Esophagus squamous epithelium (tissue), 4 donors: ENCODE data around the gene ERCC6L2.

Experiments
- POLR2A ChIP-seq, 4 donors: fragments of 450-650 bp; IDR thresholded peaks; one replicate each; pipeline ENCODE4 v1.6.1; 2017; ENCODE audit warnings: antibody characterized with exemption in 4 of 4, mild to moderate bottlenecking in 4 of 4, moderate library complexity in 3 of 4
- TF ChIP-seq, protein P1 (sequence below), 6 experiments: fragments of 450-650 bp in 4 of 6; fragments of 200-600 bp in 2 of 6; sonication (generic) in 2 of 6; IDR thresholded peaks; one replicate each; pipeline ENCODE4 v1.5.1; 2016 to 2019; ENCODE audit warnings: antibody characterized with exemption in 6 of 6, mild to moderate bottlenecking in 4 of 6, moderate library complexity in 4 of 6

GRCh38 chr9:95876138-95876444, 600 bp downstream of the ERCC6L2 start:
- TF ChIP-seq, protein P1, sequence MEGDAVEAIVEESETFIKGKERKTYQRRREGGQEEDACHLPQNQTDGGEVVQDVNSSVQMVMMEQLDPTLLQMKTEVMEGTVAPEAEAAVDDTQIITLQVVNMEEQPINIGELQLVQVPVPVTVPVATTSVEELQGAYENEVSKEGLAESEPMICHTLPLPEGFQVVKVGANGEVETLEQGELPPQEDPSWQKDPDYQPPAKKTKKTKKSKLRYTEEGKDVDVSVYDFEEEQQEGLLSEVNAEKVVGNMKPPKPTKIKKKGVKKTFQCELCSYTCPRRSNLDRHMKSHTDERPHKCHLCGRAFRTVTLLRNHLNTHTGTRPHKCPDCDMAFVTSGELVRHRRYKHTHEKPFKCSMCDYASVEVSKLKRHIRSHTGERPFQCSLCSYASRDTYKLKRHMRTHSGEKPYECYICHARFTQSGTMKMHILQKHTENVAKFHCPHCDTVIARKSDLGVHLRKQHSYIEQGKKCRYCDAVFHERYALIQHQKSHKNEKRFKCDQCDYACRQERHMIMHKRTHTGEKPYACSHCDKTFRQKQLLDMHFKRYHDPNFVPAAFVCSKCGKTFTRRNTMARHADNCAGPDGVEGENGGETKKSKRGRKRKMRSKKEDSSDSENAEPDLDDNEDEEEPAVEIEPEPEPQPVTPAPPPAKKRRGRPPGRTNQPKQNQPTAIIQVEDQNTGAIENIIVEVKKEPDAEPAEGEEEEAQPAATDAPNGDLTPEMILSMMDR (IDR thresholded peaks at IDR 0.05): no peak
- TF ChIP-seq POLR2A (IDR thresholded peaks at IDR 0.05): no peak
